HEK293T (cell line): Measurements from ENCODE around the gene TPCN1.

Experiments
- CTCF ChIA-PET: fragments of 350-600 bp; formaldehyde crosslinking; extraction: SDS; loops from one replicate; lab custom pipeline; 2021; ENCODE audit warnings: antibody characterized with exemption, inconsistent platforms; lab: Yijun Ruan, JAX
- POLR2A ChIA-PET: fragments of 350-600 bp; formaldehyde crosslinking; extraction: SDS; loops from one replicate; lab custom pipeline; 2020; ENCODE audit warnings: antibody characterized with exemption, inconsistent platforms; lab: Yijun Ruan, JAX
- DNase-seq: peaks from one replicate; pipeline ENCODE4 v3.0.0; 2012; ENCODE audit warnings: mixed read lengths; ENCODE audit errors: extremely low spot score
- ARNT ChIP-seq: fragments of 450-650 bp; IDR thresholded peaks from 2 replicates; pipeline ENCODE4 v1.6.1; 2017; ENCODE audit warnings: mild to moderate bottlenecking
- BHLHE40 ChIP-seq: fragments of 450-650 bp; IDR thresholded peaks from 2 replicates; pipeline ENCODE4 v1.6.1; 2016; ENCODE audit warnings: mild to moderate bottlenecking, moderate library complexity, borderline replicate concordance
- CTBP1 ChIP-seq: fragments of 450-650 bp; IDR thresholded peaks from 2 replicates; pipeline ENCODE4 v1.6.1; 2016; ENCODE audit warnings: borderline replicate concordance
- ELF4 ChIP-seq: fragments of 450-650 bp; IDR thresholded peaks from 2 replicates; pipeline ENCODE4 v1.6.1; 2017; ENCODE audit warnings: antibody characterized with exemption
- FOXA1 ChIP-seq: fragments of 450-650 bp; IDR thresholded peaks from 2 replicates; pipeline ENCODE4 v1.6.1; 2016; ENCODE audit warnings: mild to moderate bottlenecking
- FOXK2 ChIP-seq: fragments of 450-650 bp; IDR thresholded peaks from 2 replicates; pipeline ENCODE4 v1.6.1; 2016; ENCODE audit warnings: mild to moderate bottlenecking
- FOXM1 ChIP-seq: fragments of 450-650 bp; IDR thresholded peaks from 2 replicates; pipeline ENCODE4 v1.6.1; 2017; ENCODE audit warnings: mild to moderate bottlenecking, borderline replicate concordance
- HDGF ChIP-seq: fragments of 450-650 bp; IDR thresholded peaks from 2 replicates; pipeline ENCODE4 v1.6.1; 2017; ENCODE audit warnings: antibody characterized with exemption, borderline replicate concordance
- L3MBTL2 ChIP-seq: fragments of 450-650 bp; conservative IDR thresholded peaks from 2 replicates; pipeline ENCODE4 v1.6.1; 2016; ENCODE audit warnings: mild to moderate bottlenecking
- LEF1 ChIP-seq: fragments of 450-650 bp; IDR thresholded peaks from 2 replicates; pipeline ENCODE4 v1.6.1; 2017; ENCODE audit warnings: mild to moderate bottlenecking, borderline replicate concordance
- NFRKB ChIP-seq: fragments of 450-650 bp; IDR thresholded peaks from 2 replicates; pipeline ENCODE4 v1.6.1; 2016; ENCODE audit warnings: mild to moderate bottlenecking, moderate library complexity
- PKNOX1 ChIP-seq: fragments of 450-650 bp; IDR thresholded peaks from 2 replicates; pipeline ENCODE4 v1.6.1; 2016
- SP1 ChIP-seq: fragments of 450-650 bp; IDR thresholded peaks from 2 replicates; pipeline ENCODE4 v1.6.1; 2017
- SUZ12 ChIP-seq: fragments of 450-650 bp; IDR thresholded peaks from 2 replicates; pipeline ENCODE4 v1.6.1; 2016; ENCODE audit warnings: mild to moderate bottlenecking
- TARDBP ChIP-seq: fragments of 450-650 bp; IDR thresholded peaks from 2 replicates; pipeline ENCODE4 v1.6.1; 2016
- ZNF384 ChIP-seq: fragments of 450-650 bp; IDR thresholded peaks from 2 replicates; pipeline ENCODE4 v1.6.1; 2016

The TPCN1 gene

GRCh38 chr12:113214895-113215400 is 6.3 kb upstream of the TPCN1 start:
- TF ChIP-seq SUZ12 (no peak), BHLHE40 (no peak), L3MBTL2 (no peak), FOXM1 (no peak), ZNF384 (no peak), SP1 (no peak), TARDBP (no peak), ELF4 (no peak), HDGF (no peak), FOXA1 (no peak), CTBP1 (no peak), LEF1 (no peak), ARNT (no peak), PKNOX1 (no peak)
- ChIA-PET CTCF (interaction anchor here (0.6 kb wide), 1 partner anchor 8 kb away, joined by 5 read pairs; no protein-coding TSS in a partner anchor), POLR2A (no interaction called here)
- DNase-seq, result no peak

- POLR2A ChIA-PET, result no interaction called here
Measured at GRCh38 chr12:113216027-113216426, 5.2 kb upstream of the TPCN1 start.

GRCh38 chr12:113220593-113221180 is 577 bp upstream of the TPCN1 start:
- ChIA-PET CTCF (no interaction called here), POLR2A (interaction anchor here (0.7 to 1.5 kb wide), 4 partner anchors 10 to 35 kb away, joined by 3 to 7 read pairs (median 5); partner anchors contain the start of genes DDX54 and RITA1)
- TF ChIP-seq L3MBTL2 (no peak), LEF1 (no peak), BHLHE40 (no peak), ARNT (no peak), ZNF384 (no peak), FOXM1 (no peak), SP1 (no peak), NFRKB (no peak), FOXA1 (no peak), PKNOX1 (no peak), CTBP1 (no peak), FOXK2 (no peak), TARDBP (no peak), ELF4 (no peak), HDGF (no peak)
- no peak for DNase-seq

More at GRCh38 chr12:113216027-113216426, 5.2 kb upstream of the TPCN1 start:
- no peak for DNase-seq
- CTCF ChIA-PET, result no interaction called here
- TF ChIP-seq FOXA1 (no peak), CTBP1 (no peak), HDGF (no peak), ZNF384 (no peak), ARNT (no peak), PKNOX1 (no peak), FOXK2 (no peak), ELF4 (no peak), SP1 (no peak), NFRKB (no peak), BHLHE40 (no peak), SUZ12 (no peak), LEF1 (no peak), TARDBP (no peak), FOXM1 (no peak), L3MBTL2 (no peak)

DNA sequence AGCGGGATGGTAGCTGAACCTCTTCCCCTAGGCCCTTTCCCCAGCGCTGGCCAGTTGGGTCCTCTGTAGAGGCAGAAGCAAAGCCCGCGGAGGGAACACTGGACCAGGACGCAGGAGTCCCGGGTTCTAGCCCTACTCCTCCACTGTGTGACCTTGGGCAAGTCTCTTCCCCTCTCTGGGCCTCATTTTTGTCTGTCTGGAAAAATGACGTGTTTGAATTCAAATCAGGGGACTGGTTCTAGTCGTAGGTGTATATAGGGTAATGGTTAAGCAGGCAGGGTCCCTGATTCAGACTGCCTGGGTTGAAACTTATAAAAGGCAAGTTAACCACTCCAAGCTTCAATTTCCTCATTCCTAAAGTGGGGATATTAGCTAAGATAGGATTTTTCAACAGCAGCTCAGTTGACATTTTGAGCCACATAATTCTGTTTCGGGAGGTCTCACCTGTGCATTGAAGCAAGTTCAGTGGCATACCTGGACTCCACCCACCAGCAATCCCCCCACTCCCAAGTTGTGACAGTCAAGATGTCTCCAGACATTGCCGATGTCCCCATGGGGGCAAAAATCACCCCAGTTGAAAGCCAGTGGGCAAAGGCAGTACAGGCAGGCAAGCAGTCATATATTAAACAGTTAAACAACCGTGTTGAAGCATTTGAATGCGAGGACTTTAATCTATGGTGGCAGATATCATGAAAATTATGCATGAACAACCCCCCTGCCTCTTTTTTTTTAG is 899 bp downstream of the TPCN1 start:
- TF ChIP-seq ZNF384 (no peak), ARNT (no peak), SUZ12 (no peak), LEF1 (no peak), BHLHE40 (no peak), PKNOX1 (no peak), NFRKB (no peak), ELF4 (no peak), CTBP1 (no peak), TARDBP (no peak), FOXA1 (no peak), SP1 (no peak), HDGF (no peak), FOXM1 (no peak), FOXK2 (no peak), L3MBTL2 (no peak)
- ChIA-PET POLR2A (interaction anchor here (0.6 to 1.5 kb wide), 5 partner anchors 8 to 286 kb away, joined by 3 to 7 read pairs (median 4); partner anchors contain the start of genes DDX54 and RITA1), CTCF (no interaction called here)
- DNase-seq, result no peak
